A673 (cell line): ENCODE data around the gene CDO1.

ENCODE experiments used
- EZH2 ChIP-seq: fragments of 200-600 bp; sonication (generic); IDR thresholded peaks from 2 replicates; pipeline ENCODE4 v1.6.1; 2017; ENCODE audit warnings: borderline replicate concordance, low read depth, mild to moderate bottlenecking, mixed read lengths, antibody characterized with exemption, low read length; ENCODE audit not compliant: poor library complexity, severe bottlenecking
- TF ChIP-seq, protein P1 (sequence below): fragments of 300-800, 200-600 bp; sonication (generic); conservative IDR thresholded peaks from 2 replicates; pipeline ENCODE4 v1.5.1; 2017; ENCODE audit warnings: low read depth, mild to moderate bottlenecking, antibody characterized with exemption, low read length, moderate library complexity, mixed read lengths

DNA sequence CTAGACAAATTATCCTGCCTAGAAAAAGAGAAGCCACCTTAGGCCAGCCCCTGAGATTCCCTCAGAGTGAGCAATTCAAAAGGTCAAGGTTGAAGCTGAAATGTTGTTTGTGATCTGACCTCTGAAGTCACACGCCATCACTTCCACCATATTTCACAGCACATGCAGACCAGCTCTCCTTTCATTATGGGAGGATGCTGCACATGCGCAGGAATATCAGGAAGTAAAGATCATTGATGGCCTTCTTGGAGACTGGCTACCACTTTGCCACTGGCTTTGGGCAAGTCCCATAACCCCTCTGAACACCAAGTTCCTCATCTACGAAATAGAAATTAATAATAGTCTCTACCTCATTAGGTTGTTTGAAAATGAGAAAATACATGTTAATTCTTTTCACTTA is 39.5 kb downstream of the CDO1 start:
- TF ChIP-seq, protein P1, sequence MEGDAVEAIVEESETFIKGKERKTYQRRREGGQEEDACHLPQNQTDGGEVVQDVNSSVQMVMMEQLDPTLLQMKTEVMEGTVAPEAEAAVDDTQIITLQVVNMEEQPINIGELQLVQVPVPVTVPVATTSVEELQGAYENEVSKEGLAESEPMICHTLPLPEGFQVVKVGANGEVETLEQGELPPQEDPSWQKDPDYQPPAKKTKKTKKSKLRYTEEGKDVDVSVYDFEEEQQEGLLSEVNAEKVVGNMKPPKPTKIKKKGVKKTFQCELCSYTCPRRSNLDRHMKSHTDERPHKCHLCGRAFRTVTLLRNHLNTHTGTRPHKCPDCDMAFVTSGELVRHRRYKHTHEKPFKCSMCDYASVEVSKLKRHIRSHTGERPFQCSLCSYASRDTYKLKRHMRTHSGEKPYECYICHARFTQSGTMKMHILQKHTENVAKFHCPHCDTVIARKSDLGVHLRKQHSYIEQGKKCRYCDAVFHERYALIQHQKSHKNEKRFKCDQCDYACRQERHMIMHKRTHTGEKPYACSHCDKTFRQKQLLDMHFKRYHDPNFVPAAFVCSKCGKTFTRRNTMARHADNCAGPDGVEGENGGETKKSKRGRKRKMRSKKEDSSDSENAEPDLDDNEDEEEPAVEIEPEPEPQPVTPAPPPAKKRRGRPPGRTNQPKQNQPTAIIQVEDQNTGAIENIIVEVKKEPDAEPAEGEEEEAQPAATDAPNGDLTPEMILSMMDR, result no peak
- no peak for TF ChIP-seq EZH2
